ENCODE results near the gene NFIA. TPM values are rescaled to one million over a fixed set of nuclear protein-coding genes. Genes with fewer than 3 reads are reported as not detected.
A peak's percentile ranks its signal among the peaks of the same experiment; 100 is the strongest.

NFIA gene
- total RNA-seq, 1 experiment from 2014 or later: 0.35 TPM

DNA sequence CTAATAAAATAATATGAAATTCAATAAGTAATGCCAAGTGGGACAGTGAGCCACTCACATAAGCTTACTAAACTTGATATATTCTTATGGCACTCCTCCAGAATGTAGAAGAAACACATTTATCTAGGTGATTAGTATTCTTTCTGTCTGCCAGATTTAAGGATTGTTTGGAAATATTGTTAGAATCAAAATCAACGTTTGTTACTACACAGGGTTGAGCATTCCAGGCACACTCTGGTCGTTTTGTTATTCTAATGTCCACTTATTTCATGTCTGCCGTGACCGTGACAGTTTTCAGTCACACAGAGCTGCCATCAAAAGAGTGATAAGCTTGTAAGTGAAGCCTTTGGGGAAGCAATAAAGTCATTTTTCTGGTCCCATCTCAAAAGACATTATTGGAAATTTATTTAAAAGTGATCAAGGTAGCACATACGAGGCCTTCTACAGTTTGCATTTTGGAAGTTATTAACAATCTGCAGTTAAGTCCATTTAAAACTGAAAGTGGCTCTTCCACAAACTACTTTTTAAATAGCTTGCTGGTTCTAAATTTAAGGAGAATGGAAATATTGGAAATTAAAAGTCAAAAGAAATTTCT is 38.0 kb downstream of the NFIA start:
- Histone ChIP-seq H3K18ac (ENCODE audit: insufficient read length, low read depth, low read length) (no peak overlapping the region), H3K27me3 (ENCODE audit: insufficient read depth, low read length) (no peaks in the 10 kb centered on the region), H2BK5ac (ENCODE audit: insufficient read length, low read length) (no peak overlapping the region), H3K23ac (ENCODE audit: insufficient read length, low read depth, low read length) (no peak overlapping the region), H3K23me2 (ENCODE audit: insufficient read length, low read depth, low read length, poor library complexity, severe bottlenecking) (no peaks in the 10 kb centered on the region), H2BK120ac (ENCODE audit: low read depth, low read length, poor library complexity, severe bottlenecking) (no peak overlapping the region), H2AFZ (ENCODE audit: low read length) (no peak overlapping the region), H2BK20ac (ENCODE audit: low read depth, low read length, poor library complexity, severe bottlenecking) (no peak overlapping the region), H3K4me1 (ENCODE audit: insufficient read depth, low read length) (no peaks in the 10 kb centered on the region), H2AK5ac (ENCODE audit: insufficient read length, low read length) (no peak overlapping the region), H3K79me1 (ENCODE audit: insufficient read depth, low read depth, low read length, poor library complexity, severe bottlenecking) (no peaks in the 10 kb centered on the region), H2BK15ac (ENCODE audit: low read depth, low read length) (no peak overlapping the region), H4K8ac (replicated peaks; ENCODE audit: insufficient read length, low read depth, low read length) (no peak overlapping the region), H3K79me2 (ENCODE audit: insufficient read depth, low read length) (no peaks in the 10 kb centered on the region), H3K27ac (ENCODE audit: insufficient read length, low read depth, low read length) (no peak overlapping the region), H3K4ac (ENCODE audit: low read depth, low read length) (no peak overlapping the region), H3K56ac (ENCODE audit: insufficient read length, low read depth, low read length) (no peak overlapping the region), H3K9ac (ENCODE audit: extremely low read depth, insufficient read length, low read length) (no peak overlapping the region), H3T11ph (ENCODE audit: low read length) (no peak overlapping the region), H4K5ac (ENCODE audit: insufficient read length, low read depth, low read length) (no peak overlapping the region), H3K4me2 (ENCODE audit: insufficient read depth, insufficient read length, low read length) (no peak overlapping the region), H3K9me3 (ENCODE audit: control insufficient read depth, low read depth, low read length) (no peaks in the 10 kb centered on the region), H2BK12ac (ENCODE audit: insufficient read length, low read depth, low read length) (no peak overlapping the region), H3K14ac (ENCODE audit: insufficient read depth, low read length) (no peak overlapping the region), H4K91ac (ENCODE audit: insufficient read length, low read depth, low read length) (no peak overlapping the region), H4K20me1 (ENCODE audit: control insufficient read depth, insufficient read depth, insufficient read length) (no peaks in the 10 kb centered on the region)
- no CpG with 5 or more reads among the region's 5 CpGs for WGBS (ENCODE audit: extremely low coverage, insufficient read length, low lambda C conversion rate)
- Mint-ChIP-seq H3K27me3 (ENCODE audit: low read depth) (no peaks in the 10 kb centered on the region; the same call in 1 of the 2 replicates), H3K9me3 (no peaks in the 10 kb centered on the region), H3K27ac (peak overlapping the region in 1 of 3 experiments; percentile 33; a peak in 1 of 7 replicates), H3K4me3 (no peak overlapping the region), H3K4me1 (peaks cover 9 to 12% of the 10 kb centered on the region in 2 experiments; a peak in 3 of 4 replicates), H3K36me3 (ENCODE audit: insufficient read depth in 1 of 3, low read depth in 3 of 3) (no peaks in the 10 kb centered on the region; a peak in 1 of 7 replicates)
- TF ChIP-seq, protein P1, sequence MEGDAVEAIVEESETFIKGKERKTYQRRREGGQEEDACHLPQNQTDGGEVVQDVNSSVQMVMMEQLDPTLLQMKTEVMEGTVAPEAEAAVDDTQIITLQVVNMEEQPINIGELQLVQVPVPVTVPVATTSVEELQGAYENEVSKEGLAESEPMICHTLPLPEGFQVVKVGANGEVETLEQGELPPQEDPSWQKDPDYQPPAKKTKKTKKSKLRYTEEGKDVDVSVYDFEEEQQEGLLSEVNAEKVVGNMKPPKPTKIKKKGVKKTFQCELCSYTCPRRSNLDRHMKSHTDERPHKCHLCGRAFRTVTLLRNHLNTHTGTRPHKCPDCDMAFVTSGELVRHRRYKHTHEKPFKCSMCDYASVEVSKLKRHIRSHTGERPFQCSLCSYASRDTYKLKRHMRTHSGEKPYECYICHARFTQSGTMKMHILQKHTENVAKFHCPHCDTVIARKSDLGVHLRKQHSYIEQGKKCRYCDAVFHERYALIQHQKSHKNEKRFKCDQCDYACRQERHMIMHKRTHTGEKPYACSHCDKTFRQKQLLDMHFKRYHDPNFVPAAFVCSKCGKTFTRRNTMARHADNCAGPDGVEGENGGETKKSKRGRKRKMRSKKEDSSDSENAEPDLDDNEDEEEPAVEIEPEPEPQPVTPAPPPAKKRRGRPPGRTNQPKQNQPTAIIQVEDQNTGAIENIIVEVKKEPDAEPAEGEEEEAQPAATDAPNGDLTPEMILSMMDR (conservative IDR thresholded peaks at IDR 0.05): no peak
- DNase-seq: no peak

Measured in H9 (cell line).